GM12892 (cell line): ENCODE data around the gene UBALD1.

ENCODE experiments used
- DNase-seq: peaks from one replicate; pipeline ENCODE4 v3.0.0; 2011; ENCODE audit not compliant: insufficient read length
- FAIRE-seq: peaks from 2 replicates; lab custom pipeline; 2011; peaks lifted over from hg19 to GRCh38; lab: Jason Lieb, UNC
- POLR2A ChIP-seq: IDR thresholded peaks from 2 replicates; pipeline ENCODE4 v1.6.1; 2011; ENCODE audit warnings: low read depth, low read length, control low read depth
- POLR2AphosphoS5 ChIP-seq: IDR thresholded peaks from 2 replicates; pipeline ENCODE4 v1.6.1; 2011; ENCODE audit warnings: low read depth, low read length, control low read depth
- TAF1 ChIP-seq: IDR thresholded peaks from 2 replicates; pipeline ENCODE4 v1.6.1; 2011; ENCODE audit warnings: low read depth, mild to moderate bottlenecking, control low read depth, low read length, borderline replicate concordance

UBALD1 gene

DNA sequence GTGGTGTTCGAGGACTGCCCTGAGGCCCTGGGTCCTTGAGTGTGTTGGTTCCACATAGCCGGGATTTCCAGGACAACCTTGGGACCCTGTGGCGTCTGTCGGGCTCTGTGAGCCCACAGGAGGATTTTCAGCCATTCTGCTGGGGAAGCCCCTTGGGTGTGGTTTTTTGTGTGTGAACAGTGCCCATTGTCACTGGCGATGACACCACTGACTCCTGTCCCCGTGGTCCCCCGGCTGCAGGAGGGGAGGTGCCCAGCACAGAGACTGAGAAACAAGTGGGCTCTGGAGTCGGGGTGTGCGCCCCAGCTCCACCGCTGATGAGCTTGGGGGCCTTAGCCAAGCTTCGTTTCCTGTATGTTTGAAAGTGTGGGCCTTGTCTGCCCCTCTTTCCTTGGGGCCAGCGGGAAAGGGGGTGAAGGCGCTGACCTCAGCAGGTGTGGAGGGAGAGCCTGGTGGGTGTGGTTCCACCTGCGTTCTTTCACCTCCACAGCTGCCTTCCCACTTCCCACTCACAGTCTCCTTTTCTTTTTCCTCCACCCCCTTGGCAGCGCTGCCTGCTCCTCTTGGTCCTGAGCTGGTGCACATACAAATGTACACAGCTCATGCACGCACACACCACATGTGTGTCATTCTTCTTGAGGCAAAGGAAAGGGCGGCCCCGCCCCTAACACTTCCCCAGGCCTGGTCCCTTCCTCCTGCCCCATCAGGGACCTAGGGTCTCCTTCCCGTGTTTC, 26.1 kb upstream of the UBALD1 start:
- FAIRE-seq: no peak
- TF ChIP-seq POLR2A (no peak), POLR2AphosphoS5 (no peak), TAF1 (no peak)

DNA sequence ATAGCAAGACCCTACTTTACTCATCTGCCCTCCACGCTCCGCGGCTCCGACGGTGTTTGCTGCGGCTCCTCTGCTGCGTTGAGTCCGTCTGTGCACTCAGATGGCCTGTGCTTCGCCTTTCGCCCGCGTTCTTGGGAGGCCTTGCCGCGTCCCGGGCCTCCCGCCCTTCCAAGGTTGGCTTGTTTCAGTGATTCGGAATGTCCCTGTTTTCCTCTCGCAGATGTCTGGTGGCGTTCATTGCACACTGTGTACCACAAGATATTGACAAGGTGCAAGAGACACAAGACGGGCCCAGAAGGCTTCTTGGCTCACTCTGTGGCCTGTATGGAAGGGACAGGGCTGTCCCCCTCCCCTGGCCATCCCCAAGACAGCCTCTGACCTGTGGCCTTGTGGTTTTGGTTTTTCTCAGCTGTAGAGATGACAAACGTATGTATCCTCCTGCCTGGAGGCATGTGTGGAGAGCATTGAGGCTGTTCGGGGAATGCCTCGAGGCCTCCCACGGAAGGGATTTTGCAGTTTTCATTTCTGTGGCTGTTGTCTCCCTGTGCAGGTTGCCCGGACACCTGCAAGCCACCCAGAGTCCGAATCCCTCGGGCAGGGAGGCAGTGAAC, 25.3 kb upstream of the UBALD1 start:
- no peak for DNase-seq
- TF ChIP-seq TAF1 (no peak), POLR2A (no peak), POLR2AphosphoS5 (no peak)
- FAIRE-seq: no peak

More for the DNA sequence above, 26.1 kb upstream of the UBALD1 start:
- no peak for DNase-seq

DNA sequence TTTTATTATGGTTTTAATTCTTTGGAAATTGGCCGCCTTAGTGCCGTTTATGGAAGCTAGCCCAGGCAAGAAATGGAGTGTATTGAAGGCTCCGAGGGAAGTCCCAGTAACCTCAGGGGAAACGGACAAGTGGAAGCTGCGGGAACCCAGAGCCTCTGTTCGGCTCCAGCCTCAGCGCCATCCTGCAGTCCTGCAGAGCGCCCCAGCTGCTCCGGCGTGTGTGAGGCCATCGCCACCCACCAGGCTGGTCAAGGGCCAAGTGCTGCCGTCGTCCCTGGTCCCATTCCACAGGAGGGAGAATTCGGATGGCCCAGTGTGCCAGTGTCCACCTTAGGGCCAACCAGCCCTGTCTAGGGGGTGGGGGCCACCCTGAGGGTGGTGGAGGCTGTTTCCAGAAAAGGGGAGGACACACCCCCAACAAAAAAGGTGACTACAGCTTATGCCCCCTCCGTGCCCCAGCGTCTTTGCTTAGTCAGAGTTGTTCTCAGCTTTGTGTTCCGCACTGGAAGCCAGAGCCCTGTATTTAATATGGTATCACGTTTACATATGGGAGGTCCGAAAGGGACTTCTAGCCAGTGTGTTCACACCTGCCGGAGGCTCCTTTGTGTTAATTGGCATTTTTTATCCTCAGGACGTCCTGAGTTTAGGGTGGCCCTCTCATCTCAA, 22.9 kb upstream of the UBALD1 start:
- no peak for TF ChIP-seq POLR2A
- no peak for TF ChIP-seq POLR2AphosphoS5
- no peak for TF ChIP-seq TAF1
- FAIRE-seq (no peak), DNase-seq (no peak)

DNA sequence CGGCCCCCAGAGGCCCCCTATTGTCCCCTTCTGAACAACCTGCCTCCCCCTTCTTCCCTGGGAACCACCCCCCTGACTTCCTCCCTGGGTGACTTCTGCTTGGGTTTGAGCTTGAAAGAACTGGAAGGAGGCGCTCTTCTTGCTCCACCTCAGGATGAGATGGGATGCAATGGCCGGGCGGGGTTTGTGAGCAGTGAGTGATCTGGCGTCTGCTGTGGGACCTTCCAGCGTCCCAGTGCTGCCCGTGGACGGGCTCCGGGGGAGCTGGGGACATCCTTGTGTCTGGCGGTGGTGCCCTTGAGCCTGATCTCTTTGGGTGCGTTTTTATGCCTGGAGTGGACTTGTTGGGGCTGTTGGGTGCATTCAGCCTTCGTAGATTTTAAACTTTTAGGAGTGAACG, 21.5 kb upstream of the UBALD1 start:
- FAIRE-seq (no peak), DNase-seq (no peak)
- TF ChIP-seq TAF1 (no peak), POLR2A (no peak), POLR2AphosphoS5 (no peak)

DNA sequence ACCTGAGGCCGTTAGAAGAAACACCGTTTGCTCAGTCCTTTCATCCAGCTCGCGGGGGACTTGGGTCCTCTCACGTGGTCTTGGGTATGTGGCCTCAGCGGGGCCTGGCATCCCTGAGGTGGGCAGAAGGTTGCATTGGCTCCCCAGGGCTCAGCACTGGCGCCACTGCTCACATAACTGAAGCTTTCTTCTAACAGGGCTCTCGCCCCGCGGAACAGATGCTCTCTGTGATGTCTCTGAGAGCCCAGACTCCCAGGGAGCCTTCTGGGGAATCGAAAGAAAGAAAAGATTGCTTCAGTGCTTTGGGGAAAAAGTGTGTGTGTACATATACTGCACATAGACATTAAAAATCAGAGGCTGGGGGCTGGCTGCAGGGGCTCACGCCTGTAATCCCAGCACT, 20.1 kb upstream of the UBALD1 start:
- no peak for DNase-seq
- TF ChIP-seq TAF1 (no peak), POLR2AphosphoS5 (no peak), POLR2A (no peak)
- FAIRE-seq: no peak

DNA sequence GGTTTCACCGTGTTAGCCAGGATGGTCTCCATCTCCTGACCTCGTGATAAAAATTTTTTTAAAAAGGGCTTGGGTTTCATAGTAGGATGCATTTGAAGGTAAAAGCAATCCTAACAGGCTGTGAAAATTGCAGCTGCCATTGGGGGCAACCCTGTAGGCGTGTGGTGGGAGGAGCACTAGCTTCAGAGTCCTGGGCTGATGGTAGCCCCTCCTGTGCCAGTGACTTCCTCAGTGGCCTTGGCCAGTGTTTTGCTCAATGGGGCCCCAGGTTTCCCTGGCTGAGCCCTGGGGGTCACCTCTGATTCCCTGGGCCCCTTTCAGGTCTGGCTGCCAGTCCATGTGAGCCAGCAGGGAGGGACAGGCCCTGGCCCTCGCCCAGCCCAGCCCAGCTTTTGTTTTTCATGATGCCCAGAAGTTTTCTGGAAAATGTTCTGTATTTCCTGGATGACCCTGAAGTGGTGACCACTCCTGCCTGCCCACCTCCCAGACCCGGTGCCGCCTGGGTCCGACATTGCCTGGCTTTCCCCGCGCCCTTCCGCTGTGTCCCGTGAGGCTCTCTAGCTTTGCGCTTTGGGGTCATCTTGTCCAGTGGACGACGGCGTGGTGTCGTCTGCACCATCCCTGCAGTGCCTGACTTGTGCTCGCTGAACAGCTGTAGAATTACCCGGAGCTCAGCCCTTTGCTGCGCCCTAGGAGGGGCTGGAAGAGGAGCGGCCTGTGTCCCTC, 19.4 kb upstream of the UBALD1 start:
- FAIRE-seq (no peak), DNase-seq (no peak)
- no peak for TF ChIP-seq POLR2A
- no peak for TF ChIP-seq TAF1
- no peak for TF ChIP-seq POLR2AphosphoS5

DNA sequence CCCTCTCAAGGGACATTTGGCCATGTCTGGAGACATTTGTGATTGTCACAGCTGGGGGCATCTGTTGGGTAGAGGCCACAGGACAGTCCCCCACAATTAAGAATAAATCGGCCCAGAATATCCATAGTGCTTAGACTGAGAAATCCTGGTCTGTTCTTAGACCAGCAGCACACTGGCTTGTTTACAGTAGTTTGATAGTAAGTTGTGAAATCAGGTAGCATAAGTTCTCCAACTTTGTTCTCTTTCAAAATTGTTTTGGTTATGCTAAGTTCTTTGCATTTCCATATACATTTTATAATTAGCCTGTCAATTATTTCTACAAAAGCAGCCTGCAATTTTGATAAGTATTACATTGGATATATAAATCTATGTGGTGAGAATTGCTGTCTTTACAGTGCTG, 16.8 kb upstream of the UBALD1 start:
- FAIRE-seq: no peak
- DNase-seq: no peak
- no peak for TF ChIP-seq TAF1

DNA sequence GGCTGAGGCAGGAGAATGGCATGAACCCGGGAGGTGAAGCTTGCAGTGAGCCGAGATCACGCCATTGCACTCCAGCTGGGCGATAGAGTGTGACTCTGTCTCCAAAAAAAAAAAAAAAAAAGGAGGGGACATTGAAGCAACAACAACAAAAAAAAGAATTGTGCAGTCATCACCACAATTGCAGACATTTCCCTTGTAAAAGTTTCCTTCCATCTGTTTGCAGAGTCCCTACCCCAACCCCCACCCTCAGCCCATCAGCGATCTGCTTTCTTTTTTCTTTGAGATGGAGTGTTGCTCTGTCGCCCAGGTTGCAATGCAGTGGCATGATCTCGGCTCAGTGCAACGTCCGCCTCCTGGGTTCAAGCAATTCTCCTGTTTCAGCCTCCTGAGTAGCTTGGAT, 13.6 kb upstream of the UBALD1 start:
- no peak for DNase-seq
- TF ChIP-seq POLR2A: no peak
- no peak for TF ChIP-seq POLR2AphosphoS5
- no peak for TF ChIP-seq TAF1
- no peak for FAIRE-seq

DNA sequence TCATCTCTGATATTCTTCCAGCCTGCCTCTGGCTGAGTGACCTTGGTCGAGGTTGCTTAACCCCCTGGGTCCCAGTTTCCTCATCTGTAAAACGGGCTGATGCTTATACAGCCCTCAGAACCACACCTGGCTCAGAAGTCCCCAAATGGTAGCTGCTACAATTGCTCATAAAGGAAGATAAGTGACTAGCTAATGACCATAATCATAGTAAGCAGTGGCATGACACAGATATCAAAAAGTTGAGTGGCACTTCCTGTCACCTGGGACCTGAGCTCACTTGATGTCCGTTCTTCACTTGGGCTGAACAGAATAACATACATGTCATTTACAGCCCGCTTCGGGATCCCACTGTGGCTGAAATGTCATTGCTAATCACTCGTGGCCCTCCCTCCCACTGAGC, 11.7 kb upstream of the UBALD1 start:
- TF ChIP-seq POLR2A (no peak), TAF1 (no peak), POLR2AphosphoS5 (no peak)
- FAIRE-seq: no peak
- no peak for DNase-seq

DNA sequence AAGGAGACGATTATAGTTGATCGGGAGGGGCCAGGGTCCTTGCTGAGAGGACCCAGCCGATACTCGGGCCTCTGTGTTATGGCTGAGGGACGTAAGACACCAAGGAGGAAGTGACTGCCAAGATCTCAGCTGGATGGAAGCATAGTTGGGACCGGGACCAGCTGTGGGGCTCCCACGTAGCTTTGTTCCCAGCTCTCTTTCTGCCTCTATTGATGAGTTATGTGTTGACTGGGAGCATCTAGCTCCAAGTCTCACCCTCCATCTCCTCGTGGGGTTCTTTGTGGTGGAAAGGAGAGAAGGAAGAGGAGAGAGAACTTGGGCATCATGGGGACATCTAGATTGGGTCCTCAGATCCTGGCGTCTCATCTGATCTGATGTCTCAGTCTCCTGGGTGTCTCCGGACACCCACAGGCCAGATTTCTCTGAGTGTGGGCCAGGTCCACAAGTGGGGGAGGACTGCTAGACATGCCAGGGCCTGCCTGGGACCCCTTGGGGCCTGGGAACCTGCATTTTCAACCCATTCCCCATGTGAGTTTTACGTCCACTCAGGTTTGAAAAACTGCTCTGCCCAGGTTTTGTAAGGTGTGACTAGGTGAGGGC, 11.0 kb upstream of the UBALD1 start:
- DNase-seq (peak; percentile 35), FAIRE-seq (no peak)
- no peak; the same call in 1 of the 2 replicates for TF ChIP-seq POLR2AphosphoS5
- TF ChIP-seq POLR2A: no peak
- 0 out of 2 replicates have a peak, but pooled peaks have one; percentile 14 for TF ChIP-seq TAF1
